Measurements from ENCODE around the gene NR4A1. TPM values are rescaled to one million over a fixed set of nuclear protein-coding genes. Genes with fewer than 3 reads are reported as not detected.

NR4A1 gene
- total RNA-seq, 1 experiment from 2014 or later, result 26.9 TPM

GRCh38 chr12:52078276-52078675, 27.0 kb downstream of the NR4A1 start (continued):
- TF ChIP-seq ERG (CRISPR knock-in tag; IDR thresholded peaks at IDR 0.05) (no peak), FOXJ3 (CRISPR knock-in tag; IDR thresholded peaks at IDR 0.05; ENCODE audit: borderline replicate concordance) (no peak), PRDM15 (CRISPR knock-in tag; IDR thresholded peaks at IDR 0.05) (no peak), MAX (CRISPR knock-in tag; IDR thresholded peaks at IDR 0.05) (no peak)

- Mint-ChIP-seq H3K27ac (no peak within 1 kb of the TSS), H3K9me3 (no peaks in the 10 kb centered on the region), H3K4me1 (peaks cover 19% of the 10 kb centered on the region), H3K4me3 (peak within 1 kb of the TSS; percentile 49), H3K36me3 (peaks cover 25% of the 10 kb centered on the region), H3K27me3 (ENCODE audit: low read depth) (no peaks in the 10 kb centered on the region)
- CTCF ChIA-PET, result interaction anchor here (0.8 to 11.4 kb wide), 11 partner anchors 10 to 167 kb away, joined by 3 to 388 read pairs (median 9); partner anchors contain the start of gene ATG101
- ATAC-seq (peak; percentile 12; the same call in 1 of the 2 replicates), DNase-seq (ENCODE audit: low spot score) (peak; percentile 45)
- POLR2A ChIA-PET, result interaction anchor here (1.0 to 1.4 kb wide), 5 partner anchors 11 to 54 kb away, joined by 3 to 5 read pairs (median 3); no protein-coding TSS in a partner anchor
- TF ChIP-seq CBFB (CRISPR knock-in tag; IDR thresholded peaks at IDR 0.05; ENCODE audit: low read depth), result no peak
- no peak for TF ChIP-seq ZNF281 (CRISPR knock-in tag; IDR thresholded peaks at IDR 0.05)
- no peak for TF ChIP-seq NFYB (CRISPR knock-in tag; conservative IDR thresholded peaks at IDR 0.05; ENCODE audit: low read depth)
- no peak for TF ChIP-seq HMGXB4 (CRISPR knock-in tag; IDR thresholded peaks at IDR 0.05)
- TF ChIP-seq IRF1 (CRISPR knock-in tag; IDR thresholded peaks at IDR 0.05), result no peak
- no peak for TF ChIP-seq JUN (CRISPR knock-in tag; IDR thresholded peaks at IDR 0.05)
- no peak for TF ChIP-seq GABPB1 (CRISPR knock-in tag; IDR thresholded peaks at IDR 0.05)
- TF ChIP-seq TCF7 (CRISPR knock-in tag; IDR thresholded peaks at IDR 0.05; ENCODE audit: low read depth), result no peak
- TF ChIP-seq E2F5 (CRISPR knock-in tag; IDR thresholded peaks at IDR 0.05), result no peak
- TF ChIP-seq JAZF1 (CRISPR knock-in tag; IDR thresholded peaks at IDR 0.05), result no peak
- TF ChIP-seq IRF2 (CRISPR knock-in tag; IDR thresholded peaks at IDR 0.05; ENCODE audit: borderline replicate concordance, low read depth), result no peak
- TF ChIP-seq ELF4 (CRISPR knock-in tag; IDR thresholded peaks at IDR 0.05; ENCODE audit: low read depth), result no peak
- no peak for TF ChIP-seq ESRRA (CRISPR knock-in tag; IDR thresholded peaks at IDR 0.05; ENCODE audit: borderline replicate concordance)
- no peak for TF ChIP-seq SP1 (CRISPR knock-in tag; conservative IDR thresholded peaks at IDR 0.05)
- no peak for TF ChIP-seq PREB (CRISPR knock-in tag; IDR thresholded peaks at IDR 0.05; ENCODE audit: borderline replicate concordance)
- no peak for TF ChIP-seq NR3C1 (CRISPR knock-in tag; conservative IDR thresholded peaks at IDR 0.05; ENCODE audit: low read depth)
Observed at GRCh38 chr12:52079576-52080402, 28.5 kb downstream of the NR4A1 start, which contains the start of gene SMIM41. SMIM41 (plus strand) TSS chr12:52079704; CDS start chr12:52079780, 76 bp downstream.
